Smooth muscle cell (in vitro differentiated cells): Measurements from ENCODE around the gene CHRNA4. TPM values are rescaled to one million over a fixed set of nuclear protein-coding genes. Genes with fewer than 3 reads are reported as not detected.
"Not testable (repeated sequence)": the region's sequence is repeated elsewhere in the genome, so short reads cannot be mapped to it uniquely, and the experiment has no call there.

Source experiments
- DNase-seq: peaks from one replicate; lab custom pipeline; 2025; ENCODE audit not compliant: unreplicated experiment; lab: John Stamatoyannopoulos, UW
- H2AFZ ChIP-seq: fragments of 200-600 bp; sonication (generic); 2 replicates; pipeline ENCODE4 v1.6.0; 2016; ENCODE audit warnings: antibody characterized with exemption, low read depth, mild to moderate bottlenecking
- H3F3A ChIP-seq: fragments of 200-600 bp; sonication (generic); 2 replicates; pipeline ENCODE4 v1.6.0; 2017; ENCODE audit warnings: antibody characterized with exemption, low read depth
- H3K27ac ChIP-seq: fragments of 200-600 bp; sonication (generic); 2 replicates; pipeline ENCODE4 v1.5.1; 2016; ENCODE audit warnings: low read depth, mild to moderate bottlenecking
- H3K27me3 ChIP-seq: fragments of 200-600 bp; sonication (generic); 2 replicates; pipeline ENCODE4 v1.6.1; 2016; ENCODE audit warnings: low read depth, mild to moderate bottlenecking
- H3K36me3 ChIP-seq: fragments of 200-600 bp; sonication (generic); 2 replicates; pipeline ENCODE4 v1.5.1; 2016; ENCODE audit warnings: low read depth
- H3K4me1 ChIP-seq: fragments of 200-600 bp; sonication (generic); 2 replicates; pipeline ENCODE4 v1.5.1; 2016; ENCODE audit warnings: low read depth
- H3K4me2 ChIP-seq: fragments of 200-600 bp; sonication (generic); 2 replicates; pipeline ENCODE4 v1.6.0; 2016; ENCODE audit warnings: mild to moderate bottlenecking
- H3K4me3 ChIP-seq: fragments of 200-600 bp; sonication (generic); 2 replicates; pipeline ENCODE4 v1.5.1; 2016; ENCODE audit warnings: mild to moderate bottlenecking
- H3K79me2 ChIP-seq: fragments of 200-600 bp; sonication (generic); 2 replicates; pipeline ENCODE4 v1.6.0; 2016; ENCODE audit warnings: low read depth, mild to moderate bottlenecking
- H3K9ac ChIP-seq: fragments of 200-600 bp; sonication (generic); 2 replicates; pipeline ENCODE4 v1.6.0; 2016; ENCODE audit warnings: low read depth
- H3K9me3 ChIP-seq: fragments of 200-600 bp; sonication (generic); replicated peaks from 2 replicates; pipeline ENCODE4 v1.5.1; 2016; ENCODE audit warnings: low read depth
- H4K20me1 ChIP-seq: fragments of 200-600 bp; sonication (generic); 2 replicates; pipeline ENCODE4 v1.6.0; 2016; ENCODE audit warnings: low read depth
- WGBS: methylation state at CpG from one replicate; pipeline ENCODE4 v1.1.7; 2016; ENCODE audit warnings: low lambda C conversion rate; 5-methylcytosine and 5-hydroxymethylcytosine counted together
- polyA plus RNA-seq: library from polyadenylated mRNA; unstranded; fragments of >200 nt; fragmentation: Nextera tagmentation; extraction: Ambion mirVana; gene quantifications from 2 replicates; pipeline ENCODE4 v1.2.1, GENCODE V29; 2016
- total RNA-seq: library from RNA; depleted of rRNA; stranded (reverse); fragments of >200 nt; gene quantifications from 2 replicates; pipeline ENCODE4 v1.2.3, GENCODE V29; 2014
- TF ChIP-seq, protein P1 (sequence below): fragments of 200-600 bp; sonication (generic); IDR thresholded peaks from 2 replicates; pipeline ENCODE4 v1.5.1; 2017; ENCODE audit warnings: borderline replicate concordance, mild to moderate bottlenecking, antibody characterized with exemption; ENCODE audit not compliant: insufficient read depth, poor library complexity, severe bottlenecking

Gene CHRNA4
- total and polyA plus RNA-seq, 2 experiments from 2014 or later, result 0.03 TPM; not detected in 1

DNA sequence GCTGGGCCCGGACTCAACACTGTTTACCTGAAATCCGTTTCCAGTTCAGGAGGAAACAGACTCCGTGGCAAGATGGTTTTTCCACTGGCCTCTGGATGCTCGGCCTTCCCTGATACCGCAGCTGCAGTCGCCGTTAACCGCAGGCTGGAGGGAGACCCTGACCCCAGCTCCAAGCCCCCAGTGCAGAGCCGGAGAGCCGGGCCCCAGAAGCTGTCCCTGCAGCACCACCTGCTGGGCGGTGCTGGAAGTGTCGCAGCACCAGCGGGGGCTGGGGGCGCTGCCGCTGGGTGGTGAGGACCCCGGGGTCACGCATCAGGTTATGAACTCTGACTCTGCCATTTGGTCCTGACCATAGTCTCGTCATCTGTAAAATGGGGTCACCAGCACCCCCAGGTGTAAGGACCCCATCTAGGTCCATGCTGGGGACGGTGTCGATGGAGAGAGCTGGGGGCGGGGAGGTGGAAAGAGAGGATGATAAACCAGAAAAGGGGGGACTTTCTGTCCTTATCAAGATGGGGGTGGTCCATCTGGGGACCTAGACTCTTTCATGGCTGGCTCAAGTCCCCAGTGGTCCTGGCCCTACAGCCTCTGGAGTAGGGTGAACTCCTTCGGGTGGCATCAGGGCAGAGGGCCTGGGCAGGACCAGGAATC is 20.8 kb upstream of the CHRNA4 start:
- H3K4me2 ChIP-seq, result no peak overlapping the region
- no peak overlapping the region for H2AFZ ChIP-seq
- H3K27ac ChIP-seq, result no peak overlapping the region
- H3K9ac ChIP-seq, result no peak overlapping the region
- TF ChIP-seq, protein P1, sequence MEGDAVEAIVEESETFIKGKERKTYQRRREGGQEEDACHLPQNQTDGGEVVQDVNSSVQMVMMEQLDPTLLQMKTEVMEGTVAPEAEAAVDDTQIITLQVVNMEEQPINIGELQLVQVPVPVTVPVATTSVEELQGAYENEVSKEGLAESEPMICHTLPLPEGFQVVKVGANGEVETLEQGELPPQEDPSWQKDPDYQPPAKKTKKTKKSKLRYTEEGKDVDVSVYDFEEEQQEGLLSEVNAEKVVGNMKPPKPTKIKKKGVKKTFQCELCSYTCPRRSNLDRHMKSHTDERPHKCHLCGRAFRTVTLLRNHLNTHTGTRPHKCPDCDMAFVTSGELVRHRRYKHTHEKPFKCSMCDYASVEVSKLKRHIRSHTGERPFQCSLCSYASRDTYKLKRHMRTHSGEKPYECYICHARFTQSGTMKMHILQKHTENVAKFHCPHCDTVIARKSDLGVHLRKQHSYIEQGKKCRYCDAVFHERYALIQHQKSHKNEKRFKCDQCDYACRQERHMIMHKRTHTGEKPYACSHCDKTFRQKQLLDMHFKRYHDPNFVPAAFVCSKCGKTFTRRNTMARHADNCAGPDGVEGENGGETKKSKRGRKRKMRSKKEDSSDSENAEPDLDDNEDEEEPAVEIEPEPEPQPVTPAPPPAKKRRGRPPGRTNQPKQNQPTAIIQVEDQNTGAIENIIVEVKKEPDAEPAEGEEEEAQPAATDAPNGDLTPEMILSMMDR, result peak; percentile 98
- no peaks in the 10 kb centered on the region for H3K27me3 ChIP-seq
- H3K79me2 ChIP-seq, result no peaks in the 10 kb centered on the region
- WGBS, result 30% methylated on average over 22 of the region's 22 CpGs
- H3K36me3 ChIP-seq, result no peaks in the 10 kb centered on the region
- no peaks in the 10 kb centered on the region for H3K9me3 ChIP-seq
- no peaks in the 10 kb centered on the region for H4K20me1 ChIP-seq
- DNase-seq, result no peak
- H3K4me3 ChIP-seq, result no peak overlapping the region
- no peaks in the 10 kb centered on the region for H3F3A ChIP-seq
- H3K4me1 ChIP-seq, result peaks cover 15% of the 10 kb centered on the region

DNA sequence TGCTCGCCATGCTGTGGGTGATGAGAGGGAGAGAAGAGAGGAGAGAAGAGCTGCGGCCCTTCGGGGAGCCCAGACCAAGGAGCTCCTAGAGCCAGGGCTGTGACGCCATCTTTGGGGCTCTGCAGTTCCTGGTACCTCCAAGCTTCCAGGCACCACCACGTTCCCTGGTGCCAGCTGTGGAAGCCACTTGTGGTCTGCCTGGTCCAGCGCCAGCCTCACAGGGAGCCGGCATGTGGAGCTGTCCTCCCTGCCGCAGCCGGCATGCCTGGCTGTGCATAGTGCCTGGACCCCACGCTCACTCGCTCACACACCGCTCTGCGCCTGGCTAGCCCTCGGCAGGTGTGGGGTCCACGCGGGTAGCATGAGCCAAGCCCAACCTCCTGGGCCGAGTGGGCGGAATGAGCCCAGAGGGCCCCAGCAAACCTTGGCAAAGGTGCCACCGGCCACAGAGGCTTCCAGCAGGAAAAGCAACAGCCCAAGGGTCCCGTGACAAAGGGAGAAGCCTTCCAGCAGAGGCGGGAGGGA is 19.3 kb upstream of the CHRNA4 start:
- Histone ChIP-seq H2AFZ (no peak overlapping the region), H3K9me3 (no peaks in the 10 kb centered on the region), H3K4me2 (no peak overlapping the region), H3K36me3 (no peaks in the 10 kb centered on the region), H3K27me3 (no peaks in the 10 kb centered on the region), H3F3A (no peaks in the 10 kb centered on the region), H3K79me2 (no peaks in the 10 kb centered on the region), H3K4me3 (no peak overlapping the region), H4K20me1 (no peaks in the 10 kb centered on the region), H3K27ac (no peak overlapping the region), H3K9ac (no peak overlapping the region), H3K4me1 (peaks cover 15% of the 10 kb centered on the region)
- no peak for DNase-seq
- WGBS, result 92% methylated on average over 19 of the region's 21 CpGs
- TF ChIP-seq, protein P1, result no peak

DNA sequence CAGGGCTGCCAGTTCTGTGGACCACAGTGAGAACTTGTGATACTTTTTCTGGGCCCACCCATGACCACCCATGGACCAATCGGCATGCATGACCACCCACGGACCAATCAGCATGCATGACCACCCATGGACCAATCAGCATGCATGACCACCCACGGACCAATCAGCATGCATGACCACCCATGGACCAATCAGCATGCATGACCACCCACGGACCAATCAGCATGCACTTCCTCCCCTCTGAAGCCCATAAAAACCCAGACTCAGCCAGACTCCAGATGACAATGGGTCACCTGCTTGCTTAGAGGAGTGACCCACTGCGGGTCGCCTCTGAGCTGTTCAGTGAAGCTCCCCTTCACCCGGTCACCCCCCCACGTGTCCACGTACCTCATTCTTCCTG is 18.7 kb upstream of the CHRNA4 start:
- not testable (repeated sequence) for H3K9me3 ChIP-seq, H3K4me2 ChIP-seq, DNase-seq, H3K36me3 ChIP-seq, H3K4me3 ChIP-seq, H4K20me1 ChIP-seq, H3F3A ChIP-seq, H3K27me3 ChIP-seq, H3K9ac ChIP-seq, H3K79me2 ChIP-seq, H3K27ac ChIP-seq, H2AFZ ChIP-seq
- WGBS, result 85% methylated on average over 9 of the region's 9 CpGs
- peaks cover 15% of the 10 kb centered on the region for H3K4me1 ChIP-seq

DNA sequence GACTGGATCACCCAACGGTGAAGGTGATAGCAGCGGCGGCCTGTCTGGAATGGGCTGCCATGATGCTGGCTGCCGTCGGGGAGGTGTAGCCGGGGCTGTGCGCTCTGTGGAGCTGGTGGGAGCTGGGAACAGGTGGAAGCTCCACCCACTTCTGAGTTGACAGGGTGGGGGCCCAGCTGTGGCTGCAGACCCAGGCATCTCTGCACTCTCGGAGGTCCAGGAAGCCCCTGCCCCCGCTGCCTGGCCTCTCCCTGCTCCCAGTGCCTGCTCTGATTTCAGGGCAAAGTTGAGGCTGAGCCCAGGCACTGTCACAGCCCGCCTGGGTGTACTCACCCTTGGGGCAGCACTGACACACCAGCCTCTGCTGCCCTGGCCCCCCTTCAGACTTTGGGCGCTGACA is 18.1 kb upstream of the CHRNA4 start:
- Histone ChIP-seq H3K9me3 (no peaks in the 10 kb centered on the region), H3K9ac (no peak overlapping the region)

More for the DNA sequence above, 18.1 kb upstream of the CHRNA4 start:
- Histone ChIP-seq H3K4me3 (no peak overlapping the region), H3K4me2 (no peak overlapping the region), H3F3A (no peaks in the 10 kb centered on the region), H2AFZ (no peak overlapping the region), H3K79me2 (no peaks in the 10 kb centered on the region), H3K36me3 (no peaks in the 10 kb centered on the region), H3K4me1 (peaks cover 15% of the 10 kb centered on the region), H3K27me3 (no peaks in the 10 kb centered on the region), H3K27ac (no peak overlapping the region), H4K20me1 (no peaks in the 10 kb centered on the region)
- no peak for DNase-seq
- 83% methylated on average over 11 of the region's 11 CpGs for WGBS
- TF ChIP-seq, protein P1, result no peak
